ENCODE measurements around the gene VPS37D.

DNA sequence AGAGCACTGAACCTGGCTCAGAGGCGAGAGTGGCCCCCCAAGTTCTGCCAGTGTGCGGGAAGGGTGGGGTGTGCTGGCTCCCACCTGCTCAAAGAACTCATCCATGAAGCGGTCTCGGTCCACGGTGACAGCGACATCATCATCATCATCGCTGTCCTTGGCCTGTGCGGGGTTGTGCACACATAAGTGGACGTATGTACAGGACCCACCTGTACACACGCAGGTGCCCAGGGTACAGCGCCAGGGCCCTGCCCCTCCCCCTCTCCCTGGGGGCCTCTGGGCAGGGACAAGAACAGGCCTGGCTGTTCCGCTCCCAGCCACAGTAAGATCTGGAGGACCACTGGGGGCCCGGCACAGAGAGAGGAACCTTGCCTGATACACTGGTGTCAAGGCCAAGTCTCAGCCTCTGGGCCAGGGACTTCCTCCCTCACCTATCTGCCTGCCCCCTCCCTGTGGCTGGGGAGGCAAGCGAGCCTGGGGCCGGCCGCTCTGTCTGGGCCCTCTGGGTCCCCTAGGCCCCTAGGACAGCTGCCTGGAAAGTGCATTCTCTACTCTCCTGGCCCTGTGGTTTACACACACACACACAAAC lies 41.4 kb downstream of the VPS37D start:
- TF ChIP-seq FOXP2 (optimal IDR thresholded peaks at IDR 0.05; ENCODE audit: control extremely low read depth, extremely low read length, insufficient read depth) (no peak), POLR2AphosphoS5 (IDR thresholded peaks at IDR 0.05; ENCODE audit: borderline replicate concordance, low read depth, low read length) (no peak)
